Lower leg skin (tissue), 3 donors: ENCODE results near the gene HMCN2.

Experiments used
- POLR2A ChIP-seq, 2 donors: fragments of 450-650 bp; IDR thresholded peaks; one replicate each; pipeline ENCODE4 v1.6.1; 2016 to 2017; ENCODE audit warnings: antibody characterized with exemption in 2 of 2, mild to moderate bottlenecking in 1 of 2, moderate library complexity in 1 of 2
- TF ChIP-seq, protein P1 (sequence below), 3 donors: fragments of 450-650 bp; IDR thresholded peaks; one replicate each; pipeline ENCODE4 v1.5.1; 2016; ENCODE audit warnings: antibody characterized with exemption in 3 of 3, mild to moderate bottlenecking in 3 of 3, moderate library complexity in 2 of 3

DNA sequence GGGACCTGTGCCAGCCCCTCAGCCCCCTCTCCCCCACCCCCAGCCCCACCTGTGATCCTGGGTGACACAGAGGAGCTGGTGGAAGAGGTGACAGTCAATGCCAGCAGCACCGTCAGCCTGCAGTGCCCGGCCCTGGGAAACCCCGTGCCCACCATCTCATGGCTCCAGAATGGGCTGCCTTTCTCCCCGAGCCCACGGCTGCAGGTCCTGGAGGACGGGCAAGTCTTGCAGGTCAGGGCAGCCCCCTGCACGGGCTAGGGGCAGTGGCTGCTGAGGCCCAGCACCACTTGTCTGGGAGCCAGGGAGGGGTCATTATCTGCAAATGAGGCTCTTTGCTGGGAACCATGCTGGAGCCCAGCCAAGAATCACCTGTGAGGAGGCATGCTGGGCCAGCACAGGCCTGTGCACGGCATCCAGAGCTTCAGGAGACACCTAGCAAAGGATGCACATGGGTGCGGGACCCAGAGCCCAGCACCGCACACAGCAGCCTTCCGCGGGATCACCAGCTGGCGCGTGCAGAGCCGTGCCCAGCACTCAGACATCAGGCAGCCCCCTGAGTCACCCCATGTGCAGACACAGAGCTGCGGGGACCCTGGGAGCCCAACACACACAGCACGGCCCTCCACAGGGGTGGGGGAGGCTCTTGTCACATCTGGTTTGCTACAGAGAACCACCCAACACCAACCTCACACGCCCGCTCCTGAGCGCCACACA lies 117.2 kb downstream of the HMCN2 start:
- TF ChIP-seq, protein P1, sequence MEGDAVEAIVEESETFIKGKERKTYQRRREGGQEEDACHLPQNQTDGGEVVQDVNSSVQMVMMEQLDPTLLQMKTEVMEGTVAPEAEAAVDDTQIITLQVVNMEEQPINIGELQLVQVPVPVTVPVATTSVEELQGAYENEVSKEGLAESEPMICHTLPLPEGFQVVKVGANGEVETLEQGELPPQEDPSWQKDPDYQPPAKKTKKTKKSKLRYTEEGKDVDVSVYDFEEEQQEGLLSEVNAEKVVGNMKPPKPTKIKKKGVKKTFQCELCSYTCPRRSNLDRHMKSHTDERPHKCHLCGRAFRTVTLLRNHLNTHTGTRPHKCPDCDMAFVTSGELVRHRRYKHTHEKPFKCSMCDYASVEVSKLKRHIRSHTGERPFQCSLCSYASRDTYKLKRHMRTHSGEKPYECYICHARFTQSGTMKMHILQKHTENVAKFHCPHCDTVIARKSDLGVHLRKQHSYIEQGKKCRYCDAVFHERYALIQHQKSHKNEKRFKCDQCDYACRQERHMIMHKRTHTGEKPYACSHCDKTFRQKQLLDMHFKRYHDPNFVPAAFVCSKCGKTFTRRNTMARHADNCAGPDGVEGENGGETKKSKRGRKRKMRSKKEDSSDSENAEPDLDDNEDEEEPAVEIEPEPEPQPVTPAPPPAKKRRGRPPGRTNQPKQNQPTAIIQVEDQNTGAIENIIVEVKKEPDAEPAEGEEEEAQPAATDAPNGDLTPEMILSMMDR (IDR thresholded peaks at IDR 0.05) = no peak
- TF ChIP-seq POLR2A (IDR thresholded peaks at IDR 0.05) = no peak
